HG02623 (cell line): ENCODE measurements around the gene TTC12.

Source experiments
- ATAC-seq: cut with Tn5 transposase; IDR thresholded peaks from one replicate; pipeline ENCODE4 v1.9.1; 2021; ENCODE audit warnings: moderate library complexity; ENCODE audit not compliant: unreplicated experiment

Gene TTC12

GRCh38 chr11:113324250-113324649 is 9.9 kb downstream of the TTC12 start:
- no peak for ATAC-seq

GRCh38 chr11:113329725-113330124 is 15.3 kb downstream of the TTC12 start:
- no peak for ATAC-seq

DNA sequence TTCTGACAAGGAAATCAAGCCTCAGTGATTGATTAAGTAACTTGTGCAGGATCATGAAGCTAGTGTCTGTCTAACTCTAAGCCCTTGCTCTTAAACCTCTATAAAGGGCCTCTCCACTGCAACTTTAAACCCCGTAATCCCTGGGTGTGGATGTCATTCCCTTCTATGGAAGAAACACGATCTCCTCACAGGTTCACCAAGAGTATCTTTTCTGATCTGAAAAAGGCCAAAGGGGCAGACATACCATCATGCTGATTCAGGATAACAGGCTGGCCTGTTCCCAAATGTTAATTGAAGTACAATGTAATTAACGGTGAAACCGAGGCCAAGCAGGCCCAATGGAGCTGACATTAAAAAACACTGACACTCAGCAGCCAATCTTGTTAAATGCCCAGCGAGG is 17.1 kb downstream of the TTC12 start:
- ATAC-seq: no peak

DNA sequence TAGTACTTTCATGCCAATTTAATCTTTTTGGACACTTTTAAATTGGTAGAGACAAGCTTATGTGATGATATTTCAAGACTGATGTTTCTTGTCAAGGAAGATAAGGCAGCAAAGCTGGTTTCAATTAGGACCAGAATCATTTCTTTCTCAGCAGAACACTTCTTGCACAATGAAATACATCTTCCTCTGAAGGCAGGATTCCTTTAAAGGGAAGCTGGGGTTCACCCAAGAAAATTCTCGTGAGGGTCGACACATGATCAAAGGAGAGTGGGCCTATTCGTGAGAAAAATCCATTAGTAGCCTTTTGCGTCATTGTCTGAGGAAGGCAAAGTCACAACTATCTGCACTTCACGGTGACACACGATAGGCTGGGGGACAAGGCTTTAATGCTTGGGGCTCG is 17.6 kb downstream of the TTC12 start:
- ATAC-seq: no peak

DNA sequence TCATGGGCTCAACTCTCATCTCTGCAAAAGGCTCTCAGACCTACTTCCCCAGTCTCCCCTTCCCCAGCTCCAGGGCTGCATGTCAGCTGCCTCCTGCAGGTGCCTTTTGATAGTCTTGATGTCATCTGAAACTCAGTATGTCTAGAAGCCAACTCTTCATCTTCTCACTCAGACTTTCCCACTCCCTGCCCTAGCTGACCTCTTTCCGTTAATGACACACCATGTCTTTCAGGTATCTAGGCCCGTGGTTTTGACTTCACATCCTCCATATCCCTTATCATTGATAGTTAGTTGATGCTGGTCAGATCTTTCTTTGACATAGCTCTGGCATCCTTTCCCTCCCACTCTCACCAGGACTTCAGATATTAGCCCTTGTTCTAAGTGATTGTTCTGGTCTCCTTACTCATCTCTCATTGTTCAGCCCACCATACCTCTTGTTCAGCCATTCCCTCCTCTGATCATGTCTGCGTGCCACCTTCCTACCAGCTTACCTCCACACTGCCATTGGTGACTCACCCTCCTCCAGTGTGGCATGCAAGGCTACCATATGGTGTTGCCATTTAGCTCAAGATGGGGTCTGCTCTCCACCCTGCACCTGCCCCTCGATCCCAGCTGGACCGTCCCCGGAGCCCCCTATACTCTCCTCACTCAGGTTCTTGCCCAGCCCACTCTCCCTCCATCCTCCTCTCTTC is 18.4 kb downstream of the TTC12 start:
- ATAC-seq: no peak

DNA sequence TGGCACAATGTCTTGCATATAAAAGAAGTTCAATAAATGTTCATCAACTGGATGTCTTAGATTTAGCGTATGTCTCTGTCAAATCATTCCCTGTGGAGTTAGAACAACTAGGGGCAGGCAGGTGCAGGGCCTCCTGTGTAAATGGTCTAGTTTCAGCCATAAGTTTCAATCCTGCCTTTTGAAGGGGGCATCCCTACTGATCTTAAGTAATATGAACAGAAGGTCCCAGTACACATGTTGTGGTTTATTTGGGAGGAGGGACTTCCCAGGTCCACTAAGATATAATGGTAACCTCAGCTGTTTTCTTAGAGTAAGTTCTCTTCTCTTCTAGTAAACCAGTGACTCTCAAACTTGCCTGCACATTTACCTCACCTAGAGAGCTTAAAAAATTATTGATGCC is 19.8 kb downstream of the TTC12 start:
- peak; percentile 54 for ATAC-seq

GRCh38 chr11:113338730-113339129 is 24.3 kb downstream of the TTC12 start:
- ATAC-seq: no peak

DNA sequence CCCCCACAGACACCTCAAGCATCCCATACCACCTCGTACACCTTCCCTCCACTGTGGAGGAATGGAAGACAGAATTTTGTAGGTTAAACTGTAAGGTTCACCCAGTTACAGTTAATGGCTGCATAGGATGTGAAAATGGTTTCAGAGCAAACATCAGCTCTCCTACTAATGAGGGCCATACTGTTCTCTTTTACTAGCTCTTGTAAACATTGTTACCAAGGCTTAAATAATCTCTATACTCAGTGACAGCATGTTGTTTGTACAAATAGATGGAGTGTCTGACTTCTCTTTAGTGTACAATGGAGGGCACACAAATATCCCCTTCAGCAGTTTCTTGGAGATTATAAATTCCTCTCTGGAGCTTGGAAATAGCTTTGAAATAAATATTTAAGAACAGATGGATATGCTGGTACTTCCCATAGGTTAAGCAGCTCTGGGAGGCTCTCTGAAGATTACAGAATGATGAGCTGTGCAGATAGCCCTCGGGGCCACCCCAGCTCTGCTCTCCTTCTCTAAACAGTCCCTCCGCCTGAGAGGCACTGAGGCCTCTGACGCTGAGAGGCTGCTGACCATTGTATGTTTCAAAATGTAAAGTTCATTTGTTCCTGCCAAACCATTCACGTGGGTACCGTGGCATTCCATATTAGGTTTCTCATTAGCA is 25.7 kb downstream of the TTC12 start:
- ATAC-seq: no peak

DNA sequence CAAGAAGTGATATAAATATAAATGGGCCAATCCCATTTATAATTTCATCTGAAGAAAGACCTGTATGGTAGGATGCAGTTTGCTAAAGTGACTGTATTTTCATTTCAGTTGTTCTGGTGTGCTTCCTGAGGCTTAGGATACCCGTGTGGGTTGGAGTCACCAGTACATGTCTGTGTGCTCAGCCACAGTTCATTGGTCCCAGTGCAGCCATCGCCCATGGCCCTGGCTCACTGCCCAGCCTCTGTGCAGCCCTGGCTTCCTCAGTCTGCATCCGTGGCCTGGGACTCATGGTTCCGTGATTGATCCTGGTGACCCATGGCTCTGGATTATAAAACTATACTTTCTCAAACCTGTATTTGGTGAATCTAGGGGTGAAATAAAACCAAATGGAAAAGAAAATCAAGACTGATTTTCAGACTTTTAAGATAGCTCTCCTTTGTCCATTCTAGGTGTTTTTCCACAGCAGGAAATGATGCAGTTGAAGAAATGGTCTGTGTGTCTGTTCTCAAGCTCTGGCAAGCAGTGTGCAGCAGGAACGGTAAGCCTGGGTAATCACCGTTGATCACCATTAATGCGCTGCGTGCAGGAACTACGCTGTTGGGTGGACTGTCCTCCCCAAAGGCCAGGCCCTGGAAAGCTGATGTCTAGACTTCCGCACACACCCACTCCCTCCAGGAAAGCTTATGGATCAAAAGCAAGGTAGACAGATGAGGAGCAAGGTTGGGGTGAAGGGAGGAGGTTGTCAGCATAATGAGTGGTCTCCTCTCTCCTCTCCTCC is 27.2 kb downstream of the TTC12 start:
- no peak for ATAC-seq

DNA sequence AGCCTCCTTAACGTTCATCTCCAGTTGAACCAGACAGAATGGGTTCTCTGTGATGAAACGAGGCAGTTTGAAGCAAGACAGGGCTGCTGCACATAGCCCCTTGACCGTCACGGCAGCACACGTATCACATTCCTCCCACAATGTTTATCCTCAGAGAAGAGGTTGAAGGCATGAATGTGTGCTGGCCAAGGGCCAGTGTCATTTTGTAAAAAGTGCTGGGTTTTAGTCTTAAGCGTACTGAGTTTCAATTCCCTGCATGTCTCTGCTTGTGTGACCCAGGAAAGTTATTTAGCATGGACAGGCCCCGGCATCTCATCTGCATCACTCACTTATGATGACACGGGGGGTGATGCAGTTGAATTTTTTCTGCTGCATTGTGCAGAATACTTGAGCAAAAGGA is 31.6 kb downstream of the TTC12 start:
- ATAC-seq: no peak

- no peak for ATAC-seq
These were observed 35.1 kb downstream of the TTC12 start for GRCh38 chr11:113349528-113349927.

- ATAC-seq: no peak
These were observed 36.1 kb downstream of the TTC12 start for GRCh38 chr11:113350336-113351067.

DNA sequence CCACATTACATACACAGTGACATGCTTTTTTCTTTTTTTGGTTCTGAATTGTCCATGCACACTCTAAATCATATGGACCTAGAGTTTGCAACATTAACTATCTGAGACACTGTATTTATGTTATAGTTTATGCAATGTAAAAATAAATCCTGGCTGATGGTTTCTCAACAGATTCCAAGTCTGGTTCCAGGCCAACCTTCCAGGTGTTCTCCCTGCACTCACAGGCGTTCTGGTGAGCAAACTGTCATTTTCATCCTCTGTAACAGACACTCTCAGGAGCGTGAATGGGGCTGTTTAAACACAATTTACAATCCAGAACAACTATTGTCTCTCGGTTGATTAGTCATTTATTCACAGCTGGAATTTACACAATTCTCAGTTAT is 36.7 kb downstream of the TTC12 start:
- no peak for ATAC-seq

DNA sequence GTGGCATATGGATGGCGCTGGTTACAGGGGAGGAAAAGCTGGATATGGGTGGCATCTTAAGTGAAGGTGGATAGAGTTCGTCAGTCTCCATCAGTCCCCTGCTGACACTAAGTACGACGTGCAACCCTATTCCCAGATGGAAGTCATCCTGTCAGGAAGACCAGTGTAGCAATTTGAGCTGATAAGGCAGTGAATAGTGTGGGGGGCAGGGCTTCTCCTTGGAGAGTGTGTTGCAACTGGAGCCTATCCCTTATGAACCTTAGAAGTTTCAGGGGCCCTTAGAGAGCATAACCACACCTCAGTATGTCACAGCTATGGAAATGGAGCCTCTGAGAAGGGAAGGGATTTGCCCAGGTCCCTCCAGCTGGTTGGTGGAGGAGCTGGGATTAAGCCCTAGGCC is 37.1 kb downstream of the TTC12 start:
- ATAC-seq: no peak

- ATAC-seq: no peak
These were observed 41.8 kb downstream of the TTC12 start for GRCh38 chr11:113356203-113356602.

DNA sequence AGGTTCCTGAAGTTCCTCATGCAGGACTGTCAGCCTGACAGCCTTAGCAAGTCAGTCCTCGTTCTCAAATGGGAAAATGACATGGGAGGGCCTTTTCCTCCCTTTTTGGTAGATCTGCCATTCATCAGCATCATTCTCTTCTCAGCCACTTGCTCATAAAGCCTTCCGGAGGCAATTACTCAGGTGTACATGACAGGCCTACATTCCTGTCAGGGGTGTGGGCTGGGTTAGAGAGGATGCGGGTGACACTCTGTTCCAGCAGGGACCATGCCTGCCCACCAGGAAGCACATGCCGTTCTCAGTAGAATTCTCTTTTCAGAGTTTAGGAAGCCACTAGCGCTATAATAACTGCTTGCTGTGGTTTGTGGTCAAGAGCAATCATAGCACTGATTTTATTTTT is 49.0 kb downstream of the TTC12 start:
- no peak for ATAC-seq

DNA sequence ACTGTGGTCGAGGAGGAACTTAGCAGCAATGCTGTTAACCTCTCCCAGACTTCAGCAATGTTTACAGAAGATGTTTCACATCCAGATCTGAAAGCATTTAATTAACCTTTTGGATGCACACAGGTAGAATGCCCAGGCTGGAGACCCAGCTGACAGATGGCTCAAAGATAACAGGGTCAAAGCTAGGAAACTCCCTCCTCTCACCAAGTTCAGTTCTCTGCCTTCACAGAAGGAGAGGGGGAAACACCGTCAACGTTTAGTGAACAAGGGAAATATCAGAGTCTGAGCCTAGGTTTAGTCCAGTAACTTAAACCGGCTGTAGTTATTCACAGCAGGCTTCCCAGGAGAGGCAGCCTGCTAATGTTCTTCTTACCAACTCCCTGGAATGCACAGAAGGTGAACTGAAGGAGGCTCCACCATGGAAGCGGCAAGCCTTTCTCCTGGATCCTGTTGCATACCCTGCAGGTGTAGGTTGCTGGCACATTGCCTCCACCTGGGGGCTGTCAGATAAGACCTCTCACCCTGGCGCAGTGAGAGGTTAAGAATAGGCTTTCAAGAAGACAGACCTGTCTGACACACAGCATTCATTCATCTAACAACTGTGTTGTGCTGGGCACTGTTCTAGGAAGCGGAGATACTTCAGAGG is 49.7 kb downstream of the TTC12 start:
- ATAC-seq: no peak

- no peak for ATAC-seq
These were observed 51.5 kb downstream of the TTC12 start for GRCh38 chr11:113365895-113366294.

DNA sequence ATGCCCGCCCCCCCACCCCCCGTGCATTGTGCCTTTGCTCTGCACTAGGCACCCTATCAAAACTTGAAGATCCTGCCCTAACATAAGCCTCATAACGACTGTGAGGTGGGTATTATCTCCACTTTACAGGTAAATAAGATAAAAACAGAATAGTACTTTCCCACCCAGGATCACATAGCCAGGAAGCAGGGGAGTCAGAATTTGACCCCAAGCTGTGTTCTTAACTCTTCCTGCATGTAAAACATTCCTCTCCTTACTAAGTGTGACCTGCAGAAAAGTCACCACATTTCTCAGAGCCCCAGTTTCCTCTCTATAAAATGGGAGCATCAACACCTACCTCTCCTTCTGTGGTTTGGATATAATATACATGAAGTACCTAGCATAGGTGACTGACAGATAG is 55.0 kb downstream of the TTC12 start:
- ATAC-seq: no peak

DNA sequence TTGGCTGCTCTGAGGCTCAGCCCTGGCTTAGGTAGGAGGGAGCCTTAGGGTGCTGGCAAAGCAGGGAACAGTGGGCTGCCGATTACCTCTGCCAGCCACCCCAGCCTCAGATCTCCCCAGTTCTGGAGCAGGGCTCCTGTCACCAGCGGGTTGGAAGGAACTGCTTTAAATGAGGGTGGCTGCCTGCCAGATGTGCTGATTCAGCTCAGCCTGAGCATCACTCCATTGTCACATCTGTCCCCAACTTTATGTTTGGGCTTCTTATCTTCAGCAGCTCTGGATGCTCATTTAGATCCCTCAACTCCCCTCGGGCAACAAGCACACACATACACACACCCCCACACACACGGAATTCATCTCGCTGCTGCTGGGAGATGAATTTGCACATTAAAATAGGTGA is 56.3 kb downstream of the TTC12 start:
- ATAC-seq: no peak

DNA sequence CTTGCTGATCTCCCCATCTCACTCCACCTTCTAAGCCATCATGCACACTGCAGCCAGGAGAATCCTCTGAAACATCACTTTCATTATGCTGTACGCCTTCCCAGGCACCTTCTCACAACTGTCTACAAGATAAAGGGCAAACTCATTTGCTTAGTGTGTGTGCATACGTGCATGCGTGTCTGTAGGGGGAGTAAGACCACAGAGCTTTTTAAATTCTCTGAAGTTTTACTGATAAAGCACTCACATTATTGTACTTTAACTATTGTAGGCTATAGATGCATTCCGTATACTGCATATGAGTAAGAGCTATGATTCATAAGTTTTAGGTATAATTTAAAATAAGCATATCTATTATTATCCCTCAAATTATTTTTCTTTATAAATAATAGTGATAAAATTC is 57.9 kb downstream of the TTC12 start:
- ATAC-seq: no peak
